DND-41 (cell line): Measurements from ENCODE around the gene MMD.

ENCODE experiments used
- CTCF ChIP-seq: IDR thresholded peaks from 2 replicates; pipeline ENCODE4 v1.5.1; 2012; ENCODE audit warnings: borderline replicate concordance, low read length, moderate library complexity, mild to moderate bottlenecking; ENCODE audit not compliant: poor library complexity, severe bottlenecking; ENCODE audit errors: extremely low read depth
- EZH2 ChIP-seq: IDR thresholded peaks from 3 replicates; pipeline ENCODE4 v1.6.1; 2012; ENCODE audit warnings: borderline replicate concordance, low read depth, mild to moderate bottlenecking, moderate library complexity, low read length, inconsistent platforms; ENCODE audit not compliant: severe bottlenecking

- TF ChIP-seq CTCF: no peak
- no peak for TF ChIP-seq EZH2
These were observed 30.1 kb upstream of the MMD start for GRCh38 chr17:55451758-55452138.
